ENCODE data around the gene CCDC39. TPM values are rescaled to one million over a fixed set of nuclear protein-coding genes. Genes with fewer than 3 reads are reported as not detected.
"Not testable (repeated sequence)": the region's sequence is repeated elsewhere in the genome, so short reads cannot be mapped to it uniquely, and the experiment has no call there.

Gene CCDC39
- total RNA-seq, 3 donors from 2014 or later, result not detected

DNA sequence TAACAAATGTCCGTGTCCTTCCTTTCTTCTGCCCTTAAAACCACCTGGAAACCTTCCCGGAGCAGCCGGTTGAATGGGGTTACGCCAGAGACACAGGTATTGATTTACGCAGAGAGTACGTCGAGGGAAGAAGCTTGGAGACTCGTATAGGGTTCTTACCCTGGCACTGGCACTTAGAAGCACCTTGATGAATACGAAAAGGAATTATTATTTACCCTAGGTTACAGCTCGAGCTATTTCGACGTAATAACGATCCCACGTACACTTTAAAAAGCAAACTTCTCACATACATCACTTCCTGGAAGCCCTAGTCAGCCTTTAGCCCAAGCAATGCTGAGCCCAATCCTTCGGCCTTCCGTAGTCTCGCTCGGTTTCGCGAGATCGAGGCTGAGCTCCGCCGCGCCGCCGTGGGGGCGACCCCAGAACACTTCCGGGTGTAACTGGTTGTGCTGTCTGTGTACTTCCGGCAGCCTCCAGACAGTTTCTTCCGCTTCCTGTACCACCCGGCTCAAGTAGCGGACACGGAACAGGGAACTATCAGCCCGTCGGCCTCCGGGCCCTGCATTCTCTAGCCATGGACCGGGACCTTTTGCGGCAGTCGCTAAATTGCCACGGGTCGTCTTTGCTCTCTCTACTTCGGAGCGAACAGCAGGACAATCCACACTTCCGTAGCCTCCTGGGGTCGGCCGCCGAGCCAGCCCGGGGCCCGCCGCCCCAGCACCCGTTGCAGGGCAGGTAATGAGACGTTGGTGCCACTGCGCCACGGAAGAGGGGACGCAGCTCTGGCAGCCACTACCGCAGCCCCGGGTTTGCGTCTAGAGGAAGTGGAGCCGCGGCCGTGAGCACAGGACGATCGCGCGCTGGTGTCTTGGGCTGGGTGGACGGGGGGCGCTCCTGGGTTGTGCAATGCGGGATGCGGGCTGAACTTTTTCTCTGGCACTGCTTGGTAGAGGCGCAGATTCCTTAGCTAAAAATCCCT, 77.3 kb downstream of the CCDC39 start, which contains the start of gene TTC14:
TTC14 (plus strand) TSS at position 476 of the 979 bp plus-strand sequence; CDS start at position 575, 99 bp downstream.
- peaks cover 28% of the 10 kb centered on the region for H3K36me3 Mint-ChIP-seq (ENCODE audit: insufficient read depth)
- peak; percentile 96 for ATAC-seq
- peaks cover 5% of the 10 kb centered on the region for H3K27me3 Mint-ChIP-seq (ENCODE audit: low read depth)

DNA sequence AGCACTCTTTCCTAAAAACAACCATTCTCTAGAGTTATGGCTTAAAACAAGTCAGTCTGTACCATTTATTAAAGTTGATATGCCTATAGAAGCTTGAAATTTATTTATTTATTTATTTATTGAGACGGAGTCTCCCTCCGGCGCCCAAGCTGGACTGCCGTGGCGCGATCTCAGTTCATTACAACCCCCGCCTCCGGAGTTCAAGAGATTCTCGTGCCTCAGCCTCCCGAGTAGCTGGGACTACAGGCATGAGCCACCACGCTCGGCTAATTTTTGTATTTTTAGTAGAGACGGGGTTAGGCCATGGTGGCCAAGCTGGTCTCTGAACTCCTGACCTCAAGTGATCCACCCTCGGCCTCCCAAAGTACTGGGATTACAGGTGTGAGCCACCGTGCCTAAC, 78.8 kb downstream of the CCDC39 start:
- ATAC-seq (no peak), DNase-seq (no peak)
- Mint-ChIP-seq H3K9me3 (no peaks in the 10 kb centered on the region), H3K36me3 (ENCODE audit: insufficient read depth) (peaks cover 18% of the 10 kb centered on the region), H3K27me3 (ENCODE audit: low read depth) (peaks cover 16% of the 10 kb centered on the region), H3K4me3 (no peak overlapping the region), H3K4me1 (ENCODE audit: low read depth) (peaks cover 22% of the 10 kb centered on the region)

More for the DNA sequence above, 77.3 kb downstream of the CCDC39 start, which contains the start of gene TTC14:
- Mint-ChIP-seq H3K9me3 (no peaks in the 10 kb centered on the region), H3K4me1 (ENCODE audit: low read depth) (peaks cover 22% of the 10 kb centered on the region), H3K4me3 (peak within 1 kb of the TSS; percentile 97)
- DNase-seq, result peak; percentile 91

DNA sequence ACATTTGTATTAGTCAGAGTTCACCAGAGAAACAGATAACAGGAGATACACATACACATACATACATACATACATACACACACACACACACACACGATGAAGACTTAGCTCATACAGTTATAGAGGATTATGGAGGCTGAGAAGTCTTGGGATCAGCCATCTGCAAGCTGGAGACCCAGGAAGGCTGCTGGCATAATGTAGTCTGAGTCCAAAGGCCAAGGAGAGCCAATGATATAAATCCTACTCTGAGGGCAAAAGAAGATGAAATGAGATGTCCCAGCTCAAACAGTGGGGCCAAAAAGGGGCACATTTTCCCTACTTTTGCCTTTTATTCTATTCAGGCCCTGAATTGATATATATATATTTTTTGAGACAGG, 83.7 kb downstream of the CCDC39 start:
- DNase-seq, result no peak
- ATAC-seq, result no peak
- Mint-ChIP-seq H3K4me1 (ENCODE audit: low read depth) (no peaks in the 10 kb centered on the region), H3K36me3 (ENCODE audit: insufficient read depth) (no peaks in the 10 kb centered on the region), H3K9me3 (no peaks in the 10 kb centered on the region), H3K27me3 (ENCODE audit: low read depth) (peaks cover 30% of the 10 kb centered on the region), H3K4me3 (no peak overlapping the region)

DNA sequence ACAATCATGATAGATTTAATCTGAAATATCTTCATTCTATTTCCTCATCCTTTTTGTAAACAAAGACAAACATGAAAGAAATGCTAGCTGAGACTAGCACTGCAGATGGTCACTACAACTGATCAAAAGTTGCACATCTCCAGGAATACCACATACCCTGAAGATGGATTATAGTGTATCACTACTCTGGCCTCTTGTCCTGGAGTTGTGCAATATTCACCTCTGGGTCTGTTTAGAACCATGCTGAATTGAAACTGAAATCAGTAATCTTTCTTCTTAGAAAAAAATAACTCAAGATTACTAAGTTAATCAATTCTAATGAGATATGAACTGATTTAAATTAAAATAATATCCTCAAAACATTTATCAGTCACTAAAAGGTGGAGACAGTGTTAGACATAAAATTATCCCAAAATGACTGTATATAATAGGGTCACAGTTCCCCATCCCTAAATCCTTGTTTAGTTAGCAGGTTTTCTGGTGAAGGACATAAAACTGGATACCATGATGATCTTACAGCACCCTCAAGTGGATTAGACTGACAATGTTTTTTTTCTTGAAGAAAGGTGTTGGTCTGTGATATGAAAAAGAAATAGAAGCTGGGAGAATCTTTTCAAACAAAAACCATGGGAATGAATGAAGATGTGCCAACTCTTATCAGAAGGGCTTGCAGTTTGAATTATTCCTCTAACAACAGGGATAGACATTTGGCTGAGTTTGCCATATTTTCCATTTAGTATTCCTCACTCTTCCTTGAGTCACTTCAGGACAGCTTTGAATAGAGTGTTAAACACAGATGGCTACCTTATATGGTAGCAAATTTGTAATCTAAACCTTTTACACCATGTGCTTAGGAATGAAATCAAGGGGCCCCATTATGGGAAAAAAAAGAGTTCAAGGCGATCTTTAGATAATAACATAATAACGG, 84.4 kb downstream of the CCDC39 start:
- H3K9me3 Mint-ChIP-seq, result no peaks in the 10 kb centered on the region
- DNase-seq, result no peak
- no peak for ATAC-seq
- peaks cover 31% of the 10 kb centered on the region for H3K27me3 Mint-ChIP-seq (ENCODE audit: low read depth)
- H3K4me3 Mint-ChIP-seq, result no peak overlapping the region
- no peaks in the 10 kb centered on the region for H3K36me3 Mint-ChIP-seq (ENCODE audit: insufficient read depth)
- H3K4me1 Mint-ChIP-seq (ENCODE audit: low read depth), result no peaks in the 10 kb centered on the region

DNA sequence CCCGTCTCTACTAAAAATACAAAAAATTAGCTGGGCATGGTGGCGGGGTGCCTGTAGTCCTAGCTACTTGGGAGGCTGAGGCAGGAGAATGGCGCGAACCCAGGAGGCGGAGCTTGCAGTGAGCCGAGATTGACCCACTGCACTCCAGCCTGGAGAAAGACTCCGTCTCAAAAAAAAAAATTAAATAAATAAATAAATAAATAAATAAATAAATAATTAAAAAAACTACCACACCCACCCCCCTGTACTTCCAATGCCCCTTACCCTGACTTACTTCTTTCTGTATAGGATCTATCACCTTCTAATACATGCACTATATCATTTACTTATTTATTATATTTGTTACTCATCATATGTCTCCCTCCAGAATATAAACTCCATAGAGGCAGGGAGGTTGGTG, 85.7 kb downstream of the CCDC39 start:
- H3K4me3 Mint-ChIP-seq; H3K4me1 Mint-ChIP-seq (ENCODE audit: low read depth); H3K36me3 Mint-ChIP-seq (ENCODE audit: insufficient read depth); ATAC-seq; H3K9me3 Mint-ChIP-seq; DNase-seq: not testable (repeated sequence)
- peaks cover 37% of the 10 kb centered on the region for H3K27me3 Mint-ChIP-seq (ENCODE audit: low read depth)

DNA sequence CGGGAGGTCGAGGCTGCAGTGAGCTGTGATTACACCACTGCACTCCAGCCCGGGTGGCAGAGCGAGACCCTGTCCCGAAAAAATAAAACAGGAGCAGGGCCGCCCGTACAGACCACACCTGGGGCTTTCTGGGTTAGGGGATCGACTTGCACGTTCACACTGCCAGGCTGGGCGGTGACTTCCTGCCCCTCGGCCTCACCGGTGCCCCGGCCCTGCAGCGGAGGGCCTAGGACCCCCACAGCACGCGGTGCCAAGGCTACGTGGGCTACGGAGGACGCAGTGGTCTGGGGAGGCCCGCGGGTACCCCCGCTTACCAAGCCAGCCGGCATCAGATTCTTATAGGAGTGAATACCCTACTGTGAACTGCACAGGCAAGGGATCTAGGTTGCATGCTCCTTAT, 88.9 kb downstream of the CCDC39 start:
- Mint-ChIP-seq H3K27me3 (ENCODE audit: low read depth) (peaks cover 36% of the 10 kb centered on the region), H3K4me1 (ENCODE audit: low read depth) (no peaks in the 10 kb centered on the region), H3K36me3 (ENCODE audit: insufficient read depth) (no peaks in the 10 kb centered on the region), H3K9me3 (no peaks in the 10 kb centered on the region), H3K4me3 (no peak overlapping the region)
- DNase-seq (no peak), ATAC-seq (no peak)

DNA sequence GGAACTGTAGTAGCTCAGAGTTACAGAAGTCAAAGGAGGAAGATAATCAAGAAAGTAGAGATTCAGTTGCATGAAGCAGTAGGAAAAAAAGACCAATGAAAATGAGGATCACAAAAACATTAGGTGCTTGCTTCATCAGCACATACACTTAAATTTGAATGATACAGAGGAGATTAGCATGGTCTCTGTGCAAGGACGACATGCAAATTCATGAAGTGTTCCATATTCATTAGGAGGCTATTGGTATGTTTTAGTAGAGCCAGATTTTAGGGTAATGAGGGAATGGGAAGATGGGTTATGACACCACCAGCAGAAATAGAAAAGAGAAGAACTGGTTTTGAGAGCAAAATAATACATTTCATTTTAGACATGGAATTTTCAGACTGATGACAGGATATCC, 98.4 kb downstream of the CCDC39 start:
- H3K4me3 Mint-ChIP-seq, result no peak overlapping the region
- H3K4me1 Mint-ChIP-seq (ENCODE audit: low read depth), result no peaks in the 10 kb centered on the region
- no peaks in the 10 kb centered on the region for H3K9me3 Mint-ChIP-seq
- H3K36me3 Mint-ChIP-seq (ENCODE audit: insufficient read depth), result no peaks in the 10 kb centered on the region
- ATAC-seq (no peak), DNase-seq (no peak)
- H3K27me3 Mint-ChIP-seq (ENCODE audit: low read depth), result peaks cover 31% of the 10 kb centered on the region

DNA sequence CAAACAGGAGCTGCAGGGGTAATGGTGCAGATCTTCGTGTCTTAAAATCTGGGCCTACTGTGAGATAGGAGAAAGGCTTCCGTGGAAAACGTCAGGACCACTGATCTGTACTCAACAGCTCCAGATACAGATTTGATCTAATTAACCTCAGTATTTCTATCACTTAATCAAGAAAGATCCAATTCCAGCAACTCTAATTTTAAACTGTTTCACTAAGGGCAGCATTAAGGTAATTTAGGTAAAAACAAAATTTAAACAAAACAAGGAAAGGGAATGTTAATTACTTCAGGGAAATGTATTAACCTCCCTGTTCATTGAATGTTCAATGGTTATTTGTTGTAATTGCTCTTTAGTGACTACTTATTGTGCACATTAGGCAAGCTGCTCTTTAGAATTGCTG, 103.7 kb downstream of the CCDC39 start:
- DNase-seq (no peak), ATAC-seq (no peak)
- Mint-ChIP-seq H3K4me1 (ENCODE audit: low read depth) (no peaks in the 10 kb centered on the region), H3K4me3 (no peak overlapping the region), H3K36me3 (ENCODE audit: insufficient read depth) (no peaks in the 10 kb centered on the region), H3K9me3 (no peaks in the 10 kb centered on the region), H3K27me3 (ENCODE audit: low read depth) (peaks cover 8% of the 10 kb centered on the region)

DNA sequence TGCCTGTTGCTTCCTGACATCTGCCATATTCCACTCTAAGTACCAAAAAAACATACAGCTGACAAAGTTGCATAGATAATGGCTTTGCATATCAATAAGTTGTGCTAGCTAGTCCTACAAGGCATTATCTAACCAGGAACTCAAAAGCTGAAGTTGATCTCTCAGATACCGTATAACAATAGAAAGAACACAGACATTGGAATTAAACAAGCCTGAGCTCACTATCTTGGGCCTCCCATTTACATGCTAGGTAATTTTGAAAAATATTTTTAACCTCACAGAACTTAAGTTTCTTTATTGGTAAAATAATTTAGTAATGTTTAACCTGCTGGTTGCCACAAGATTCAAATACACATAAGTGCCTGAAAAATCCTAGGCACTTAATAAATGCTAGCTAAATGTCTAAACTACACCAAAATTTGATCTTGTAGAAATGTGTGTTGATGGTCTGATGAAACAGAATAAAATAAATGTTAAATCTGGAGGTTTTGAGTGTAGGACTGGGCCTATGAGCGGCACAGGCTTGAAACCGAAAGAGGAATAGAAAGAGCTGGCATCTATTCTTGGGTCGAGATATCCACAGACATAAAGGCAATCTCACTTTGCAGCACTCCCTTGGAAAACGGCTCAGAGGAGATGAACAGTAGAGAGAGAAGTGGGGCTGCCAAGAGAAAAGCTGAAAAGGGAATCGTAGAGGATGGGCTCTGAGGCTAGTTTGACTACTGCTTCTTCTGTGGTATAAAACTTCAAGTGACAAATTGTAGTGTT, 107.3 kb downstream of the CCDC39 start:
- ATAC-seq, result no peak
- Mint-ChIP-seq H3K36me3 (ENCODE audit: insufficient read depth) (no peaks in the 10 kb centered on the region), H3K27me3 (ENCODE audit: low read depth) (peaks cover 11% of the 10 kb centered on the region), H3K4me1 (ENCODE audit: low read depth) (no peaks in the 10 kb centered on the region), H3K9me3 (no peaks in the 10 kb centered on the region), H3K4me3 (no peak overlapping the region)
- DNase-seq, result no peak

DNA sequence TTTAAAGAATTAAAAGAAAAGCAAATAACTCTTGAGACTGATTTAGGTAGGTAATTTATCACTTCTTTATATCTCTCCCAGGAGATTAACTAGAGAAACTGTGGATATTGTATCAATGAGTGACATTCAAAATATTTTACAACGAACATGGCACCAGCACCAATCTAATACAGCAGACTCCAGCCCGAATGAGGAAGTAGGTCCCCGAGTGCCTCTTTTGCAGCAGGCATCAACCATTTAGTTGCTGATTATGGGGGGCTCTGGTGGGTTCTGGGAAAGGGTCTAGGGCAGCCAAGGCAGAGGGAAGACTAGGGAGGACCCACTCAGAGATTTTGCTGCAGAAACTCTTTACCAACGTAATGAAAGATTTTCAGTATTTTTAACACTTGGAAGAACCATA, 109.1 kb downstream of the CCDC39 start:
- Mint-ChIP-seq H3K4me1 (ENCODE audit: low read depth) (no peaks in the 10 kb centered on the region), H3K4me3 (no peak overlapping the region), H3K36me3 (ENCODE audit: insufficient read depth) (no peaks in the 10 kb centered on the region), H3K9me3 (no peaks in the 10 kb centered on the region), H3K27me3 (ENCODE audit: low read depth) (peaks cover 15% of the 10 kb centered on the region)
- ATAC-seq, result no peak
- DNase-seq, result no peak

DNA sequence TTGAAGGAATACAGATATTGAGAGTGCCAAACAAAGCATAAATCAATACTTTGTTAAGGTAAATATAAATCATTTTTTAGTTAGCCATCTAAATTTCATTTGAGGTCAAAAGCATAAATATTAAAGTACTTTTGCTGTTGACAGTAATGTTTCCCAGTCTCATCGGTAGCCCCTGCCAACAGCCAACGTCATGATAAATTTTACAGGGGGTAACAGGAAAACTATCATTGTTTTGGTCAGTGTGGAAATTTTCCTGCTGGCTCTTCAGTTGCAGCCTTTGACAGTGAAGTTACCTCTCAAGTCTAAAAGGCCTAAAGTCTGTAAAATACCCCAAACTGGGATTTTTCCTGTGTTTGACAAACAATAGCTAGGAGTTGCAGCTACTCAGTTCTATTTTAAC, 114.6 kb downstream of the CCDC39 start:
- ATAC-seq (no peak), DNase-seq (no peak)
- peaks cover 13% of the 10 kb centered on the region for H3K27me3 Mint-ChIP-seq (ENCODE audit: low read depth)
- no peak overlapping the region for H3K4me3 Mint-ChIP-seq
- peaks cover 5% of the 10 kb centered on the region for H3K9me3 Mint-ChIP-seq
- no peaks in the 10 kb centered on the region for H3K36me3 Mint-ChIP-seq (ENCODE audit: insufficient read depth)
- H3K4me1 Mint-ChIP-seq (ENCODE audit: low read depth), result no peaks in the 10 kb centered on the region
